K562 (cell line): ENCODE data around the gene CERS2. TPM values are rescaled to one million over a fixed set of nuclear protein-coding genes. Genes with fewer than 3 reads are reported as not detected.

ENCODE experiments used
- BCOR ChIP-seq: fragments of 450-650 bp; IDR thresholded peaks from 2 replicates; pipeline ENCODE4 v1.6.1; 2016
- CBFA2T2 ChIP-seq: fragments of 450-650 bp; conservative IDR thresholded peaks from 2 replicates; pipeline ENCODE4 v1.6.1; 2017; ENCODE audit warnings: mild to moderate bottlenecking
- DMBX1 ChIP-seq: fragments of 250-450 bp; sonication (Bioruptor Pico); IDR thresholded peaks from 2 replicates; pipeline ENCODE4 v1.8.0; 2022; ENCODE audit warnings: inconsistent platforms, mild to moderate bottlenecking, moderate library complexity, borderline replicate concordance
- IRF2 ChIP-seq: sonication (generic); formaldehyde crosslinking; IDR thresholded peaks from 2 replicates; pipeline ENCODE4 v1.8.1; 2022; ENCODE audit warnings: mild to moderate bottlenecking, missing genetic modification reagents
- JUNB ChIP-seq: fragments of 450-650 bp; formaldehyde crosslinking; conservative IDR thresholded peaks from 2 replicates; pipeline ENCODE4 v1.4.0; 2020; ENCODE audit warnings: mild to moderate bottlenecking
- MAFF ChIP-seq: IDR thresholded peaks from 2 replicates; pipeline ENCODE4 v1.6.1; 2012; ENCODE audit warnings: low read length, improper control_type of control experiment
- MAZ ChIP-seq, 2 experiments: fragments of 450-650 bp in 1 of 2; sonication (generic) in 1 of 2; formaldehyde crosslinking; IDR thresholded peaks in 1 of 2; conservative IDR thresholded peaks in 1 of 2; 2 replicates each; pipeline versions ENCODE4 v1.4.0 to v1.5.0; 2020; ENCODE audit warnings: mild to moderate bottlenecking in 1 of 2, missing genetic modification reagents in 1 of 2
- MCM5 ChIP-seq: fragments of 450-650 bp; IDR thresholded peaks from 2 replicates; pipeline ENCODE4 v1.6.1; 2016; ENCODE audit warnings: low read depth
- NFXL1 ChIP-seq: fragments of 450-650 bp; formaldehyde crosslinking; IDR thresholded peaks from 2 replicates; pipeline ENCODE4 v1.4.0; 2021; ENCODE audit warnings: mild to moderate bottlenecking
- RUNX1 ChIP-seq: sonication (generic); IDR thresholded peaks from 2 replicates; pipeline ENCODE4 v1.6.1; 2016; ENCODE audit warnings: antibody characterized with exemption, low read depth
- SMARCA4 ChIP-seq: fragments of 450-650 bp; IDR thresholded peaks from 2 replicates; pipeline ENCODE4 v1.6.1; 2016
- ZBTB40 ChIP-seq, 2 experiments: fragments of 450-650 bp in 1 of 2; sonication (generic) in 1 of 2; formaldehyde crosslinking in 1 of 2; IDR thresholded peaks; 2 replicates each; pipeline versions ENCODE4 v1.7.1 to v1.9.0; 2016 to 2022; ENCODE audit warnings: inconsistent platforms in 1 of 2, mild to moderate bottlenecking in 1 of 2, missing genetic modification reagents in 1 of 2
- ZNF121 ChIP-seq: sonication (generic); formaldehyde crosslinking; conservative IDR thresholded peaks from 2 replicates; pipeline ENCODE4 v1.8.0; 2022; ENCODE audit warnings: missing genetic modification reagents
- ZNF133 ChIP-seq: fragments of 250-450 bp; sonication (Bioruptor Pico); IDR thresholded peaks from 2 replicates; pipeline ENCODE4 v1.4.0; 2020; ENCODE audit warnings: mild to moderate bottlenecking
- polyA plus RNA-seq, 8 experiments: library from polyadenylated mRNA; depleted of rRNA in 4 of 8; stranded (reverse) in 5 of 8; unstranded in 3 of 8; fragments of >200 nt; fragmentation: Nextera tagmentation in 2 of 8; fragmentation: Illumina TruSeq in 1 of 8; extraction: Ambion mirVana in 2 of 8; extraction: Trizol in 1 of 8; gene quantifications; 2 replicates each; pipeline versions ENCODE4 v1.2.1 to v1.2.3, GENCODE V29; 2011 to 2014; ENCODE audit warnings: inconsistent platforms in 1 of 8, missing spikeins in 1 of 8
- total RNA-seq, 7 experiments: library from RNA; depleted of rRNA in 6 of 7; stranded (reverse); fragments of >200 nt in 6 of 7; fragmentation: Illumina TruSeq in 2 of 7; extraction: Trizol in 2 of 7; gene quantifications; 2 replicates each; pipeline versions ENCODE4 v1.2.1 to v1.2.3, GENCODE V29; 2011 to 2021; ENCODE audit warnings: low replicate concordance in 1 of 7
- TF ChIP-seq, protein P1 (sequence below): fragments of 250-450 bp; sonication (Bioruptor Pico); IDR thresholded peaks from 2 replicates; pipeline ENCODE4 v1.5.0; 2020; ENCODE audit warnings: mild to moderate bottlenecking
- TF ChIP-seq, protein P2 (sequence below): fragments of 250-450 bp; sonication (Bioruptor Pico); IDR thresholded peaks from 2 replicates; pipeline ENCODE4 v1.5.0; 2021
- TF ChIP-seq, protein P3 (sequence below): fragments of 450-650 bp; formaldehyde crosslinking; conservative IDR thresholded peaks from 2 replicates; pipeline ENCODE4 v1.4.0; 2022; ENCODE audit warnings: mild to moderate bottlenecking, missing genetic modification characterization

CERS2 gene
- total and polyA plus RNA-seq, 9 of the 15 experiments (the other 6 are each of a cell fraction or from before 2014, with no cell fraction given) = 23.4 to 295 (median 132) TPM

- TF ChIP-seq ZBTB40 (IDR thresholded peaks at IDR 0.05) (peak; percentile 97), ZBTB40 (CRISPR knock-in tag; IDR thresholded peaks at IDR 0.05) (no peak), MCM5 (no peak), IRF2 (CRISPR knock-in tag) (no peak), CBFA2T2 (no peak; the same call in 1 of the 2 replicates), ZNF121 (CRISPR knock-in tag) (no peak), ZNF133 (no peak), DMBX1 (CRISPR knock-in tag) (0 out of 2 replicates have a peak, but pooled peaks have one; percentile 28), JUNB (no peak), MAFF (no peak), NFXL1 (CRISPR knock-in tag) (no peak), SMARCA4 (0 out of 2 replicates have a peak, but pooled peaks have one; percentile 61), RUNX1 (no peak), BCOR (no peak; the same call in 1 of the 2 replicates), MAZ (CRISPR knock-in tag; conservative IDR thresholded peaks at IDR 0.05 in 1 of 2, IDR thresholded peaks at IDR 0.05 in 1 of 2) (peak; percentile 79 to 86)
- TF ChIP-seq, protein P1, sequence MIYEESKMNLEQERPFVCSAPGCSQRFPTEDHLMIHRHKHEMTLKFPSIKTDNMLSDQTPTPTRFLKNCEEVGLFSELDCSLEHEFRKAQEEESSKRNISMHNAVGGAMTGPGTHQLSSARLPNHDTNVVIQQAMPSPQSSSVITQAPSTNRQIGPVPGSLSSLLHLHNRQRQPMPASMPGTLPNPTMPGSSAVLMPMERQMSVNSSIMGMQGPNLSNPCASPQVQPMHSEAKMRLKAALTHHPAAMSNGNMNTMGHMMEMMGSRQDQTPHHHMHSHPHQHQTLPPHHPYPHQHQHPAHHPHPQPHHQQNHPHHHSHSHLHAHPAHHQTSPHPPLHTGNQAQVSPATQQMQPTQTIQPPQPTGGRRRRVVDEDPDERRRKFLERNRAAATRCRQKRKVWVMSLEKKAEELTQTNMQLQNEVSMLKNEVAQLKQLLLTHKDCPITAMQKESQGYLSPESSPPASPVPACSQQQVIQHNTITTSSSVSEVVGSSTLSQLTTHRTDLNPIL (CRISPR knock-in tag) = no peak
- TF ChIP-seq, protein P2, sequence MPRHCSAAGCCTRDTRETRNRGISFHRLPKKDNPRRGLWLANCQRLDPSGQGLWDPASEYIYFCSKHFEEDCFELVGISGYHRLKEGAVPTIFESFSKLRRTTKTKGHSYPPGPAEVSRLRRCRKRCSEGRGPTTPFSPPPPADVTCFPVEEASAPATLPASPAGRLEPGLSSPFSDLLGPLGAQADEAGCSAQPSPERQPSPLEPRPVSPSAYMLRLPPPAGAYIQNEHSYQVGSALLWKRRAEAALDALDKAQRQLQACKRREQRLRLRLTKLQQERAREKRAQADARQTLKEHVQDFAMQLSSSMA (CRISPR knock-in tag) = no peak
- TF ChIP-seq, protein P3, sequence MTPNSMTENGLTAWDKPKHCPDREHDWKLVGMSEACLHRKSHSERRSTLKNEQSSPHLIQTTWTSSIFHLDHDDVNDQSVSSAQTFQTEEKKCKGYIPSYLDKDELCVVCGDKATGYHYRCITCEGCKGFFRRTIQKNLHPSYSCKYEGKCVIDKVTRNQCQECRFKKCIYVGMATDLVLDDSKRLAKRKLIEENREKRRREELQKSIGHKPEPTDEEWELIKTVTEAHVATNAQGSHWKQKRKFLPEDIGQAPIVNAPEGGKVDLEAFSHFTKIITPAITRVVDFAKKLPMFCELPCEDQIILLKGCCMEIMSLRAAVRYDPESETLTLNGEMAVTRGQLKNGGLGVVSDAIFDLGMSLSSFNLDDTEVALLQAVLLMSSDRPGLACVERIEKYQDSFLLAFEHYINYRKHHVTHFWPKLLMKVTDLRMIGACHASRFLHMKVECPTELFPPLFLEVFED = peak; percentile 79; the same call in 1 of the 2 replicates
Measured at GRCh38 chr1:150926097-150926741, 48.4 kb downstream of the CERS2 start, which contains the start of gene SETDB1 (continued).
